Effector memory CD4-positive, alpha-beta T cell (primary cell): Measurements from ENCODE around the gene KLF16.
"Not testable (repeated sequence)": the region's sequence is repeated elsewhere in the genome, so short reads cannot be mapped to it uniquely, and the experiment has no call there.

Experiments
- DNase-seq, 3 donors: peaks; one replicate each; pipeline ENCODE4 v3.0.0-alpha.2; 2020
- H3K27ac ChIP-seq: 2 replicates; pipeline ENCODE4 v1.7.0; 2013; ENCODE audit warnings: mild to moderate bottlenecking, low read length, moderate library complexity; ENCODE audit not compliant: insufficient read depth, poor library complexity, severe bottlenecking
- H3K27me3 ChIP-seq: replicated peaks from 2 replicates; pipeline ENCODE4 v1.7.0; 2013; ENCODE audit warnings: mild to moderate bottlenecking, low read length; ENCODE audit not compliant: insufficient read depth, control insufficient read depth, poor library complexity, severe bottlenecking
- H3K36me3 ChIP-seq: 2 replicates; pipeline ENCODE4 v1.7.0; 2013; ENCODE audit warnings: mild to moderate bottlenecking, low read length, moderate library complexity; ENCODE audit not compliant: control insufficient read depth, insufficient read depth
- H3K4me1 ChIP-seq: 2 replicates; pipeline ENCODE4 v1.7.0; 2013; ENCODE audit warnings: low read length, mild to moderate bottlenecking; ENCODE audit not compliant: control insufficient read depth, insufficient read depth, poor library complexity, severe bottlenecking
- H3K4me3 ChIP-seq: 2 replicates; pipeline ENCODE4 v1.7.0; 2013; ENCODE audit warnings: low read length, low read depth, mild to moderate bottlenecking; ENCODE audit not compliant: insufficient read depth, poor library complexity, severe bottlenecking
- H3K9me3 ChIP-seq: 2 replicates; pipeline ENCODE4 v1.7.0; 2013; ENCODE audit warnings: mild to moderate bottlenecking, low read length, moderate library complexity; ENCODE audit not compliant: control insufficient read depth

Gene KLF16

GRCh38 chr19:1905110-1905862 is 41.9 kb upstream of the KLF16 start, which contains the start of the genes ADAT3 and SCAMP4:
TSS of gene ADAT3 (plus strand) at chr19:1905399. CDS start at chr19:1912048, 6,649 bp downstream.
TSS of gene SCAMP4 (plus strand) at chr19:1905399. CDS start at chr19:1915020, 9,621 bp downstream.
- peak within 1 kb of the TSS; percentile 84 for H3K27ac ChIP-seq
- H3K4me3 ChIP-seq: peak within 1 kb of the TSS; percentile 65
- peak; percentile 93 to 95 (median 94) for DNase-seq
- H3K27me3 ChIP-seq: no peaks in the 10 kb centered on the region
- H3K4me1 ChIP-seq: peaks cover 6% of the 10 kb centered on the region
- no peaks in the 10 kb centered on the region for H3K9me3 ChIP-seq
- H3K36me3 ChIP-seq: no peaks in the 10 kb centered on the region

GRCh38 chr19:1904860-1905109 is 41.4 kb upstream of the KLF16 start:
- peak overlapping the region; percentile 84 for H3K27ac ChIP-seq
- no peak for DNase-seq
- no peaks in the 10 kb centered on the region for H3K9me3 ChIP-seq
- H3K4me3 ChIP-seq: no peak overlapping the region
- H3K4me1 ChIP-seq: peaks cover 6% of the 10 kb centered on the region
- H3K27me3 ChIP-seq: no peaks in the 10 kb centered on the region
- no peaks in the 10 kb centered on the region for H3K36me3 ChIP-seq

- no peak overlapping the region for H3K27ac ChIP-seq
- no peaks in the 10 kb centered on the region for H3K36me3 ChIP-seq
- H3K9me3 ChIP-seq: no peaks in the 10 kb centered on the region
- no peak for DNase-seq
- H3K4me1 ChIP-seq: no peaks in the 10 kb centered on the region
- H3K4me3 ChIP-seq: no peak overlapping the region
- H3K27me3 ChIP-seq: no peaks in the 10 kb centered on the region
These were observed 39.5 kb upstream of the KLF16 start for GRCh38 chr19:1902923-1903322.

GRCh38 chr19:1901940-1902404 is 38.6 kb upstream of the KLF16 start:
- H3K4me3 ChIP-seq: no peak overlapping the region
- H3K36me3 ChIP-seq: no peaks in the 10 kb centered on the region
- no peaks in the 10 kb centered on the region for H3K9me3 ChIP-seq
- no peak for DNase-seq
- no peak overlapping the region for H3K27ac ChIP-seq
- H3K27me3 ChIP-seq: no peaks in the 10 kb centered on the region
- H3K4me1 ChIP-seq: no peaks in the 10 kb centered on the region

GRCh38 chr19:1896508-1896907 is 33.1 kb upstream of the KLF16 start:
- no peaks in the 10 kb centered on the region for H3K9me3 ChIP-seq
- H3K36me3 ChIP-seq: no peaks in the 10 kb centered on the region
- H3K27ac ChIP-seq: no peak overlapping the region
- DNase-seq: no peak
- H3K4me3 ChIP-seq: no peak overlapping the region
- no peaks in the 10 kb centered on the region for H3K27me3 ChIP-seq
- H3K4me1 ChIP-seq: peaks cover 16% of the 10 kb centered on the region

- Histone ChIP-seq H3K4me3 (no peak overlapping the region), H3K27me3 (no peaks in the 10 kb centered on the region), H3K27ac (no peak overlapping the region), H3K4me1 (peaks cover 16% of the 10 kb centered on the region), H3K9me3 (no peaks in the 10 kb centered on the region), H3K36me3 (no peaks in the 10 kb centered on the region)
- no peak for DNase-seq
These were observed 30.4 kb upstream of the KLF16 start for GRCh38 chr19:1893791-1894190.

GRCh38 chr19:1889907-1890306 is 26.5 kb upstream of the KLF16 start:
- no peak overlapping the region for H3K27ac ChIP-seq
- H3K36me3 ChIP-seq: no peaks in the 10 kb centered on the region
- H3K4me1 ChIP-seq: peaks cover under 1% of the 10 kb centered on the region
- no peak for DNase-seq
- no peaks in the 10 kb centered on the region for H3K9me3 ChIP-seq
- no peak overlapping the region for H3K4me3 ChIP-seq
- no peaks in the 10 kb centered on the region for H3K27me3 ChIP-seq

GRCh38 chr19:1888385-1888784 is 25.0 kb upstream of the KLF16 start:
- H3K27me3 ChIP-seq: no peaks in the 10 kb centered on the region
- H3K9me3 ChIP-seq: no peaks in the 10 kb centered on the region
- H3K27ac ChIP-seq: no peak overlapping the region
- H3K4me1 ChIP-seq: peaks cover 7% of the 10 kb centered on the region
- no peak for DNase-seq
- H3K36me3 ChIP-seq: no peaks in the 10 kb centered on the region
- no peak overlapping the region for H3K4me3 ChIP-seq

GRCh38 chr19:1886360-1886759 is 23.0 kb upstream of the KLF16 start:
- H3K9me3 ChIP-seq, H3K27ac ChIP-seq, H3K36me3 ChIP-seq, H3K4me3 ChIP-seq, DNase-seq, H3K27me3 ChIP-seq: not testable (repeated sequence)
- H3K4me1 ChIP-seq: peaks cover 23% of the 10 kb centered on the region

- H3K4me3 ChIP-seq: peak within 1 kb of the TSS; percentile 98
- H3K9me3 ChIP-seq, H3K27me3 ChIP-seq, H3K36me3 ChIP-seq: not testable (repeated sequence)
- peak within 1 kb of the TSS; percentile 88 for H3K27ac ChIP-seq
- DNase-seq: peak; percentile 89 to 93 (median 90)
- H3K4me1 ChIP-seq: peaks cover 28% of the 10 kb centered on the region
These were observed 22.2 kb upstream of the KLF16 start, which contains the start of gene ABHD17A for GRCh38 chr19:1885398-1886119. TSS of gene ABHD17A (minus strand) at chr19:1885496. CDS start at chr19:1881566, 3,930 bp downstream.
